Astrocyte (in vitro differentiated cells and primary cell): ENCODE results near the gene LMF1. TPM values are rescaled to one million over a fixed set of nuclear protein-coding genes. Genes with fewer than 3 reads are reported as not detected.
"Not testable (repeated sequence)": the region's sequence is repeated elsewhere in the genome, so short reads cannot be mapped to it uniquely, and the experiment has no call there.

Experiments
- DNase-seq: peaks from one replicate; pipeline ENCODE4 v3.0.0-alpha.2; 2010; ENCODE audit warnings: low read depth
- FAIRE-seq: peaks from 2 replicates; lab custom pipeline; 2011; peaks lifted over from hg19 to GRCh38; lab: Jason Lieb, UNC
- H2AFZ ChIP-seq: 2 replicates; pipeline ENCODE4 v1.6.0; 2012; ENCODE audit warnings: low read depth, low read length, inconsistent platforms
- H3K27ac ChIP-seq: 2 replicates; pipeline ENCODE4 v1.5.1; 2011; ENCODE audit warnings: low read depth, low read length, inconsistent platforms
- H3K27me3 ChIP-seq: 2 replicates; pipeline ENCODE4 v1.6.0; 2011; ENCODE audit warnings: low read length, inconsistent platforms; ENCODE audit not compliant: insufficient read depth
- H3K36me3 ChIP-seq: 2 replicates; pipeline ENCODE4 v1.5.1; 2011; ENCODE audit warnings: low read length, inconsistent platforms; ENCODE audit not compliant: insufficient read depth
- H3K4me1 ChIP-seq: 2 replicates; pipeline ENCODE4 v1.5.1; 2011; ENCODE audit warnings: low read length, inconsistent platforms; ENCODE audit not compliant: insufficient read depth
- H3K4me2 ChIP-seq: 2 replicates; pipeline ENCODE4 v1.6.0; 2012; ENCODE audit warnings: low read length, inconsistent platforms
- H3K4me3 ChIP-seq: 2 replicates; pipeline ENCODE4 v1.5.1; 2011; ENCODE audit warnings: low read depth, mild to moderate bottlenecking, low read length, inconsistent platforms; ENCODE audit not compliant: insufficient read depth
- H3K79me2 ChIP-seq: 2 replicates; pipeline ENCODE4 v1.6.0; 2012; ENCODE audit warnings: mild to moderate bottlenecking, low read length, inconsistent platforms; ENCODE audit not compliant: insufficient read depth
- H3K9ac ChIP-seq: 2 replicates; pipeline ENCODE4 v1.6.0; 2012; ENCODE audit warnings: mild to moderate bottlenecking, low read length, inconsistent platforms
- H3K9me3 ChIP-seq: 2 replicates; pipeline ENCODE4 v1.5.1; 2012; ENCODE audit warnings: low read depth, mild to moderate bottlenecking, low read length, inconsistent platforms; ENCODE audit not compliant: insufficient read depth
- H4K20me1 ChIP-seq: 2 replicates; pipeline ENCODE4 v1.6.0; 2012; ENCODE audit warnings: low read length, inconsistent platforms; ENCODE audit not compliant: insufficient read depth
- H3K27ac Mint-ChIP-seq: one replicate; pipeline ENCODE4 v1.8.0; 2021; ENCODE audit warnings: mild to moderate bottlenecking, mixed read lengths; ENCODE audit not compliant: unreplicated experiment
- H3K27me3 Mint-ChIP-seq: one replicate; pipeline ENCODE4 v1.8.0; 2021; ENCODE audit warnings: low read depth, mixed read lengths; ENCODE audit not compliant: unreplicated experiment
- H3K36me3 Mint-ChIP-seq: one replicate; pipeline ENCODE4 v1.8.0; 2021; ENCODE audit warnings: low read depth, mixed read lengths; ENCODE audit not compliant: unreplicated experiment
- H3K4me1 Mint-ChIP-seq: one replicate; pipeline ENCODE4 v1.8.0; 2021; ENCODE audit warnings: low read depth, mixed read lengths; ENCODE audit not compliant: unreplicated experiment
- H3K4me3 Mint-ChIP-seq: one replicate; pipeline ENCODE4 v1.8.0; 2021; ENCODE audit warnings: mild to moderate bottlenecking, moderate library complexity, mixed read lengths; ENCODE audit not compliant: unreplicated experiment
- H3K9me3 Mint-ChIP-seq: one replicate; pipeline ENCODE4 v1.8.0; 2021; ENCODE audit warnings: mild to moderate bottlenecking, mixed read lengths; ENCODE audit not compliant: unreplicated experiment
- CTCF ChIP-seq: IDR thresholded peaks from 2 replicates; pipeline ENCODE4 v1.5.1; 2011; ENCODE audit warnings: low read depth, mild to moderate bottlenecking, inconsistent platforms, low read length, moderate library complexity; ENCODE audit not compliant: insufficient read depth
- EZH2 ChIP-seq: IDR thresholded peaks from 2 replicates; pipeline ENCODE4 v1.6.1; 2012; ENCODE audit warnings: mild to moderate bottlenecking, low read length, inconsistent platforms; ENCODE audit not compliant: insufficient read depth
- total RNA-seq: library from RNA; stranded (reverse); gene quantifications from 2 replicates; pipeline ENCODE4 v1.2.1, GENCODE V29; 2021

The LMF1 gene
- total RNA-seq, 1 donor from 2014 or later = 12.6 TPM

DNA sequence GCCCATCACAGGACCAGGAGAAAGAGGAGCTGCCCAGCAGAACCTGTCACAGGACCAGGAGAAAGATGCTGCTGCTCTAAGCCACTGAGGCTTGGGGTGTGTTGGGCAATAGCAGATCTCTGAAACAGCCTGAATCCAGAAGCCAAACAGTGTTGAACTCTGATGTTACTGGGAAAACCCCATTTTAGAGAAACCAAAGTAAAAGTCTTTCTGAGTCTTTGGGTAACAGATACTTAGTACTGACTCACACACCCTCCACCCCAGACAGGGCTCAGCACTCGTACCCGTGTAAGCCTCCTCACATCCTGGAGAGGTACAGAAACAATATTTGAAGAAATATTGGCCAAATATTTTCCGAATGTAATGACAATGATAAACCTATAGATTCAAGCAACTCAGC, 87.4 kb downstream of the LMF1 start:
- Histone ChIP-seq H3K9me3 (no peaks in the 10 kb centered on the region), H3K9ac (no peak overlapping the region), H2AFZ (no peak overlapping the region), H3K36me3 (no peaks in the 10 kb centered on the region), H3K27me3 (peaks cover 6% of the 10 kb centered on the region), H3K4me3 (no peak overlapping the region), H3K4me2 (no peak overlapping the region), H3K4me1 (no peaks in the 10 kb centered on the region), H3K27ac (no peak overlapping the region), H3K79me2 (no peaks in the 10 kb centered on the region), H4K20me1 (no peaks in the 10 kb centered on the region)
- H3K4me3 Mint-ChIP-seq = no peak overlapping the region
- DNase-seq (no peak), FAIRE-seq (no peak)
- no peak overlapping the region for H3K27ac Mint-ChIP-seq
- peaks cover 5% of the 10 kb centered on the region for H3K36me3 Mint-ChIP-seq
- peaks cover 2% of the 10 kb centered on the region for H3K27me3 Mint-ChIP-seq
- no peaks in the 10 kb centered on the region for H3K4me1 Mint-ChIP-seq
- peaks cover 2% of the 10 kb centered on the region for H3K9me3 Mint-ChIP-seq
- TF ChIP-seq EZH2 (no peak), CTCF (no peak)

GRCh38 chr16:882671-883070, 88.1 kb downstream of the LMF1 start:
- not testable (repeated sequence) for DNase-seq, H3K9me3 Mint-ChIP-seq, H4K20me1 ChIP-seq

GRCh38 chr16:882256-882655, 88.5 kb downstream of the LMF1 start:
- no peak for TF ChIP-seq CTCF
- no peak for TF ChIP-seq EZH2
- Histone ChIP-seq H3K4me3 (no peak overlapping the region), H3K4me1 (no peaks in the 10 kb centered on the region), H3K9me3 (no peaks in the 10 kb centered on the region), H3K9ac (no peak overlapping the region), H4K20me1 (no peaks in the 10 kb centered on the region), H3K36me3 (no peaks in the 10 kb centered on the region), H3K4me2 (no peak overlapping the region), H3K79me2 (no peaks in the 10 kb centered on the region), H3K27ac (no peak overlapping the region), H3K27me3 (peaks cover 6% of the 10 kb centered on the region), H2AFZ (no peak overlapping the region)
- FAIRE-seq (no peak), DNase-seq (no peak)
- H3K27ac Mint-ChIP-seq = no peak overlapping the region
- H3K36me3 Mint-ChIP-seq = peaks cover 5% of the 10 kb centered on the region
- H3K4me1 Mint-ChIP-seq = no peaks in the 10 kb centered on the region
- peaks cover 4% of the 10 kb centered on the region for H3K9me3 Mint-ChIP-seq
- H3K4me3 Mint-ChIP-seq = no peak overlapping the region
- H3K27me3 Mint-ChIP-seq = peaks cover 9% of the 10 kb centered on the region

More at GRCh38 chr16:882671-883070, 88.1 kb downstream of the LMF1 start:
- H3K4me1 ChIP-seq, H3K4me1 Mint-ChIP-seq, H3K36me3 ChIP-seq, H3K4me3 ChIP-seq, H3K79me2 ChIP-seq, H3K4me3 Mint-ChIP-seq, FAIRE-seq, H3K27ac Mint-ChIP-seq, H3K27me3 ChIP-seq, H3K36me3 Mint-ChIP-seq, H3K9me3 ChIP-seq, H3K27ac ChIP-seq, H3K9ac ChIP-seq, H3K4me2 ChIP-seq, H2AFZ ChIP-seq, H3K27me3 Mint-ChIP-seq: not testable (repeated sequence)
